AG09319 (cell line): Measurements from ENCODE around the gene GRM5.

Source experiments
- DNase-seq: peaks from one replicate; pipeline ENCODE4 v3.0.0-alpha.2; 2010; ENCODE audit warnings: low read depth; ENCODE audit errors: extremely low read depth
- CTCF ChIP-seq: IDR thresholded peaks from 2 replicates; pipeline ENCODE4 v1.5.1; 2011; ENCODE audit warnings: low read depth, mild to moderate bottlenecking, inconsistent platforms, low read length, moderate library complexity

The GRM5 gene

GRCh38 chr11:88508418-88508758, 557.4 kb downstream of the GRM5 start:
- TF ChIP-seq CTCF = no peak
- DNase-seq = no peak

GRCh38 chr11:88507771-88508417, 557.9 kb downstream of the GRM5 start:
- TF ChIP-seq CTCF = no peak
- no peak for DNase-seq

- TF ChIP-seq CTCF = no peak
- no peak for DNase-seq
These were observed 564.2 kb downstream of the GRM5 start for GRCh38 chr11:88501541-88501940.

GRCh38 chr11:88495836-88496235, 569.9 kb downstream of the GRM5 start:
- no peak for DNase-seq
- TF ChIP-seq CTCF = no peak

- TF ChIP-seq CTCF = no peak
These were observed 570.9 kb downstream of the GRM5 start for GRCh38 chr11:88494848-88495247.

GRCh38 chr11:88491674-88492073, 574.1 kb downstream of the GRM5 start:
- no peak for DNase-seq
- no peak for TF ChIP-seq CTCF

More at GRCh38 chr11:88494848-88495247, 570.9 kb downstream of the GRM5 start:
- DNase-seq = no peak

- DNase-seq = no peak
- TF ChIP-seq CTCF = no peak
These were observed 576.8 kb downstream of the GRM5 start for GRCh38 chr11:88489030-88489429.
